Limb (tissue), 2 donors: ENCODE measurements around the gene METTL1.
"Not testable (repeated sequence)": the region's sequence is repeated elsewhere in the genome, so short reads cannot be mapped to it uniquely, and the experiment has no call there.

Experiments used
- DNase-seq, 2 donors: peaks; one replicate each; pipeline ENCODE4 v3.0.0-alpha.2; 2016; ENCODE audit errors: extremely low spot score in 2 of 2

METTL1 gene

DNA sequence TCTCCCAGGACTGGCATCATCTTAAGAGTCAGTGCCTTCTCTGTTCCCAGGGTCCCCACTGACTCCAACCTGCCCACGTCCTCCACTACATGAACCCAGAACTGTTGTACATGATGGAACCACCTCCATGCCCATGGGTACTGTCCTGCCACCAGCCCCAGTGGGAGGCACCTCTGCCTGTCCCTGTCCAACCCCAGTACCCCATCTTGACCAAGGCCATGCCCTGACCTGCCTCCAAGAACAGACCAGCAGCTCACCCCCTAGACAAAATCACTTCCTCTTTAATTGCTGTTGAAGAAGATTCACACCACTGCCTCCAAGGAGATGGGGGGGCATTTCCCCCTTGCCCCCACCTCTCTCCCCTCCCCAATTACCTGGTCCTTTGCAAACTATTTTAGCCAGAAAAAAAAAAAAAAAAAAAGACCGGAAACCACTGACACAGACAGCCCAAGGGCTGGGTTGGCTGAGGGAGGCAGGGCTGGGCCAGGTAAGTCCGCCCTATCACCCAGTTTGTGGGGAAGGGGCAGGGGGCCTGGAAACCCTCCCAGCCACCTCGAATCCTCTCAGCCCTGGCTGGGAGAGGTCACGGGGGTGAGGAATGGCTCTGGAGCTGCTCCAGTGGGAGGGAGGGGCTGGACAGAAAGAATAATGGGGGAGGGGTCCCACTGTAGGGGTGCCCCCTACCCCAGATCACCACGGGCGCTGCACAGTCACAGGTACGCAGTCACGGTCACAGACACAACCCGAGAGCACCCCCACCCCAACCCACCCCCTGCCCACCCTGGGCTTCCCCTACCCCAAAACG, 46.8 kb downstream of the METTL1 start:
- DNase-seq: no peak

DNA sequence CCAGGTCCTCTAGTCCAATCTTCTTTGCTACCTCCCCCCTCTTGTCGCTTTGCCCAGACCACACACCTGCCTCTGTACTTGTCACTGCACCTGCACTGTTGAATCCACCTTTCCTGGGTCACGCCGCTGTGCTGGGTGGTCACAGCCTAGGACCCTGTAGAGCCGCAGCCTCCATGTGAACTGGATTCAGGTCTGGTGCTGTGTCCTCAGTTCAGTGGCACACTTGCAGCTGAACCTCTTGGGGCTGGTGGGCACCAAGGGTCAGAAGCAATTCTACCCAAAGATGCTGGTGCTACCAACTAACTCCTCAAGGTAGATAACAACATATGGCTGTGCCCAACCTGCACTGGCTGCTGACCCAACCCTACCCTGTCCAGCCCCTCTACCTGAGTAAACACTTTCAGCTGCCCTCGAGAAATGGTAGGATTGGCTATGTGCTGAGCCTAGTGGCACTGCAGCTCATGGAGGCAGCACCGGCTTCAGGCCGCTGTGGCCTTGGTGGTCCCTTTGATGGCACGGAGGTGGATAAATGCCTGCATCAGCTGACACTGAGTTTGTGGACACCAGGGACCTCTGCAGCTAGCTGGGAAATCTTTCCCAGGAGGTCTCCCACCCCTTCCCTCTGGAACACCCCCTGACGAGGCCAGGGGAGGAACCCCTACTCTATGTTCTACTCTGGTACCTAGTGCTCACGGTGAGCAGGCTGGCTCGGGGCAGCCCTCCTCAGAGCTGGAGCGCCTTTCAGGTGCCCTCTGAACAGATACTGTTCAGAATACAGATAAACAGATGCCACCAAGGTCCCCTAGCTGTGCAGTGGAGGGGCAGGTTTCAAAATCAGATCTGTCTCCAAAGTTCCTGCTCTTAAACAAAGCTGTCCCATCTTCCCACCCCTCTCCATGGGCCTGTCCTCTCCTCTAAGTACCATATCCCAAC, 47.6 kb downstream of the METTL1 start:
- DNase-seq: no peak

- no peak for DNase-seq
These were observed 48.3 kb downstream of the METTL1 start for GRCh38 chr12:57723630-57723962.

- DNase-seq: no peak
These were observed 48.9 kb downstream of the METTL1 start for GRCh38 chr12:57722716-57723629.

DNA sequence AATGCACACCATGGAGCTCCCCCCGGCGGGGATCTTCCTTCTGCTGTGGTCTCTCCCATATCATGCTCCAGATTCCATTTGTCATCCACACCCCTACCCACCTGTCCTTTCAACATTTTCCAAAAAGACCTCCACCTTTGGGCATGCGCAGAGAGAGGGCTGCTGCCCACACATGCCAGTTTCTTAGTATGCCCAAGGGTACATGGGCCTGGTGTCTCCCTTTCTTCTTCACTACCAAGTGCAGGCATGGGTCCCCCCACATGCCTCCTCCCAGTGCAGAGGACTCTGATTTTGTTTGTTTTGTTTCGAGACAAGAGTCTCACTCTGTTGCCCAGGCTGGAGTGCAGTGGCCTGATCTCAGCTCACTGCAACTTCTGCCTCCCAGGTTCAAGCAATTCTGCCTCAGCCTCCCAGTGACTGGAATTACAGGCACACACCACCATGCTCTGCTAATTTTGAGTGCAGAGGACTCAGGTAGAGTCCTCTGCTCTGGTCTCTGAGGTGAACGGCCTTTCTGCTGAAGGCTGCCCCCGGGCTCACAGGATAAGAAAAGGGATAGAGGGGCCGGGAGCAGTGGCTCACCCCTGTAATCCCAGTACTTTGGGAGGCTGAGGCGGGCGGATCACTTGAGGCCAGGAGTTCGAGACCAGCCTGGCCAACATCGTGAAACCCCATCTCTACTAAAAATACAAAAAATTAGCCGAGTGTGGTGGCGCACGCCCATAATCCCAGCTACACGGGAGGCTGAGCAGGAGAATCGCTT, 49.9 kb downstream of the METTL1 start:
- DNase-seq: not testable (repeated sequence)

GRCh38 chr12:57720606-57721595, 51.0 kb downstream of the METTL1 start:
- no peak for DNase-seq

DNA sequence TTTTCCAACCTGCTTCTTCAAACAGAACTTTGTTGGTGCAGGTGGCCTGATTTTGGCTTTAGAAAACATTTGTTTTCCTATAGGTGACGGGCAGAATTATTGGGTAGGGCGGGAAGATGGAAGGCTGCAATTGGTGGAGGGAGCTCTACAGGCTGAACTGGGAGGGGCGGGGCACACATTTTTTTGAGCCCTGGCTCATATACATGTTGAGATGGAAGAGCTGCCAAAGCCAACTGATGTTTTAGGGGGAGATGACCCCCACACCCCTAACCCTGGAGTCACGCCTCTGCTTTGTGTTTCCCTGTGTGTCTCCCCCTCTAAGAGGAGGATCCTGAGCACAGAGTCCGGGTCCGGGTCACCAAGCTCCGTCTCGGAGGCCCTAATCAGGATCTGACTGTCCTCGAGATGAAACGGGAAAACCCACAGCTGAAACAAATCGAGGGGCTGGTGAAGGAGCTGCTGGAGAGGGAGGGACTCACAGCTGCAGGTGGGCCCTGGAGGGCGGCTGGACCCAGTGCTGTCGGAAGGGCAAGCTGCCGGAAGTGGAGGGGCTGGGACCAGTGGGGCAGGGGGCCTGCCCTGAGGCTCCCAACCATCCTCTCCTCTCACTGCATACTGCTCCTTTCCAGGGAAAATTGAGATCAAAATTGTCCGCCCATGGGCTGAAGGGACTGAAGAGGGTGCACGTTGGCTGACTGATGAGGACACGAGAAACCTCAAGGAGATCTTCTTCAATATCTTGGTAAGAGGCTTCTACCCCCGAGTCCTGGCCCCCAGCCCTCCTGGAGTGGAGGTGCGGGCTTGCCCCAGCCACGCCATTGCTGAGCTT, 51.9 kb downstream of the METTL1 start:
- no peak for DNase-seq

DNA sequence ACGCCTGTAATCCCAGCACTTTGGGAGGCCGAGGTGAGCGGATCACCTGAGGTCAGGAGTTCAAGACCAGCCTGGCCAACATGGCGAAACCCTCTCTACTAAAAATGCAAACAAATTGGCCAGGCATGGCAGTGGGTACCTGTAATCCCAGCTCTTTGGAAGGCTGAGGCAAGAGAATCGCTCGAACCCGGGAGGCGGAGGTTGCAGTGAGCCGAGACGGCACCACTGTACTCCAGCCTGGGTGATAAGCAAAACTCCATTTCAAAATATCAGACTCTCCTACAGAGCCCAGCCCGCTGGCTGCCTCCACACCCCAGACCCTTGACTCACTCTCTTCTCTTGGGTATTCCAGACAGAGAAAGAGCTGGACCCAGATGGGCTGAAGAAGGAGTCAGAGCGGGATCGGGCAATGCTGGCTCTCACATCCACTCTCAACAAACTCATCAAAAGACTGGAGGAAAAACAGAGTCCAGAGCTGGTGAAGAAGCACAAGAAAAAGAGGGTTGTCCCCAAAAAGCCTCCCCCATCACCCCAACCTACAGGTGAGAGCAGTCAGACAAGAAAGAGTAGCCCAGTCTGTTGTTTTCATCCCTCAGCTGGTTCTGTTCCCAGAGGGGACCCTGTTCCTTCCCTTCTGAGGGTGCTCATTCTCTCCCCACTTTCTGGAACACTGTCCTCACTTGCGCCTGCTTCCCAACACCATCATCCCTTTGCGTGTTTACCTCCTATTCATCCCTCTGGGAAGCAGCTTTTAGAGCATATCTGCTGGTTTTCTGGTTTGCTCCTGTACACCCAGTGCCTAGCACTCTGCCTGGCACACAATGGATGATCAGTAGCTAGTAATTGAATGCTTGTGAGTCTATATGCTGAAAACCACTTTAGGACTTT, 53.0 kb downstream of the METTL1 start:
- no peak for DNase-seq
